Measurements from ENCODE around the gene MAST4. TPM values are rescaled to one million over a fixed set of nuclear protein-coding genes. Genes with fewer than 3 reads are reported as not detected.

Gene MAST4
- total and polyA plus RNA-seq, 7 experiments from 2014 or later = 11.3 to 39.0 (median 28.3) TPM

GRCh38 chr5:66850354-66851075 lies 254.3 kb downstream of the MAST4 start:
- CTCF ChIA-PET = no interaction called here
- peaks cover 0 to 57% (median 25%) of the 10 kb centered on the region in 5 donors for H3K27me3 Mint-ChIP-seq

GRCh38 chr5:66851306-66851705 lies 255.1 kb downstream of the MAST4 start:
- DNase-seq = no peak
- CTCF ChIA-PET = no interaction called here
- peaks cover 0 to 16% (median 0%) of the 10 kb centered on the region in 5 donors for H3K36me3 Mint-ChIP-seq
- Histone ChIP-seq H3K9me3 (ENCODE audit: control insufficient read depth in 2 of 3, low read length in 3 of 3) (no peaks in the 10 kb centered on the region), H3K27me3 (ENCODE audit: control insufficient read depth in 2 of 2, insufficient read depth in 2 of 2, low read length in 2 of 2) (no peaks in the 10 kb centered on the region), H3K36me3 (ENCODE audit: control insufficient read depth in 2 of 3, insufficient read depth in 3 of 3, low read length in 3 of 3) (no peaks in the 10 kb centered on the region), H3K4me1 (ENCODE audit: control insufficient read depth in 2 of 2, insufficient read depth in 2 of 2, low read length in 2 of 2) (no peaks in the 10 kb centered on the region), H3K27ac (ENCODE audit: low read depth, low read length) (no peak overlapping the region), H3K4me3 (ENCODE audit: low read length) (no peak overlapping the region)
- no peak overlapping the region for H3K4me3 Mint-ChIP-seq
- H3K4me1 Mint-ChIP-seq = peaks cover 0 to 31% (median 0%) of the 10 kb centered on the region in 7 donors
- peaks cover 0 to 57% (median 25%) of the 10 kb centered on the region in 5 donors for H3K27me3 Mint-ChIP-seq
- ATAC-seq = no peak
- intact Hi-C loops (cut with micrococcal nuclease) = no loop called here
- POLR2A ChIA-PET = no interaction called here
- H3K9me3 Mint-ChIP-seq = no peaks in the 10 kb centered on the region
- no peak overlapping the region for H3K27ac Mint-ChIP-seq

More at GRCh38 chr5:66850354-66851075, 254.3 kb downstream of the MAST4 start:
- DNase-seq = no peak
- Histone ChIP-seq H3K4me1 (ENCODE audit: control insufficient read depth in 2 of 2, insufficient read depth in 2 of 2, low read length in 2 of 2) (no peaks in the 10 kb centered on the region), H3K36me3 (ENCODE audit: control insufficient read depth in 2 of 3, insufficient read depth in 3 of 3, low read length in 3 of 3) (no peaks in the 10 kb centered on the region), H3K9me3 (ENCODE audit: control insufficient read depth in 2 of 3, low read length in 3 of 3) (no peaks in the 10 kb centered on the region), H3K27me3 (ENCODE audit: control insufficient read depth in 2 of 2, insufficient read depth in 2 of 2, low read length in 2 of 2) (no peaks in the 10 kb centered on the region), H3K27ac (ENCODE audit: low read depth, low read length) (no peak overlapping the region), H3K4me3 (ENCODE audit: low read length) (no peak overlapping the region)
- Mint-ChIP-seq H3K4me1 (peaks cover 0 to 30% (median 0%) of the 10 kb centered on the region in 7 donors), H3K27ac (no peak overlapping the region), H3K36me3 (peaks cover 0 to 19% (median 0%) of the 10 kb centered on the region in 5 donors), H3K9me3 (no peaks in the 10 kb centered on the region), H3K4me3 (no peak overlapping the region)
- POLR2A ChIA-PET = no interaction called here
- ATAC-seq = peak; percentile 47
- intact Hi-C loops (cut with micrococcal nuclease) = no loop called here

DNA sequence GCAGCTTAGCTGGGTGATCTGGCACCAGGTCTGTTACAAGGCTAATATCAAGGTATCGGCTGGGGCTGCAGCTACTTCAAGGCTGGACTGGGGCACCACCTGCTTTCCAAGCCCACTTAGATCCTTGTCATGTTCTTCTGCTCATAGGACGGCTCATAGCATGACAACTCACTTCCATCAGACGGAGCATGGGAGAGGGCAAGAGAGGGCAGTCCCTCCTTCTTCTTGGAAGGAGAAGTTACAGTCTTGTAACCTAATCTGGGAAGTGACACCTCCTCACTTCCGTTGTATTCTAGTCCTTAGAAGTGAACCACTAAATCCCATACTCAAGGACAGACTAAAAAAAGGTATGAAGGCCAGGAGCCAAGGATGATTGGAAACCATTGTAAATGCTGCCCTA lies 258.2 kb downstream of the MAST4 start:
- no peaks in the 10 kb centered on the region for H3K36me3 ChIP-seq (ENCODE audit: control insufficient read depth in 2 of 3, insufficient read depth in 3 of 3, low read length in 3 of 3)
- H3K4me1 ChIP-seq (ENCODE audit: control insufficient read depth in 2 of 2, insufficient read depth in 2 of 2, low read length in 2 of 2) = no peaks in the 10 kb centered on the region
- CTCF ChIA-PET = no interaction called here
- H3K4me1 Mint-ChIP-seq = peaks cover 0 to 36% (median 0%) of the 10 kb centered on the region in 7 donors
- H3K9me3 Mint-ChIP-seq = no peaks in the 10 kb centered on the region
- peaks cover 6 to 46% (median 19%) of the 10 kb centered on the region in 5 donors for H3K27me3 Mint-ChIP-seq
- ATAC-seq = peak; percentile 42
- intact Hi-C loops (cut with micrococcal nuclease) = no loop called here
- peaks cover 0 to 8% (median 0%) of the 10 kb centered on the region in 5 donors for H3K36me3 Mint-ChIP-seq
- no peak overlapping the region for H3K4me3 Mint-ChIP-seq
- no peak for DNase-seq
- no peaks in the 10 kb centered on the region for H3K27me3 ChIP-seq (ENCODE audit: control insufficient read depth in 2 of 2, insufficient read depth in 2 of 2, low read length in 2 of 2)
- no peak overlapping the region for H3K4me3 ChIP-seq (ENCODE audit: low read length)
- H3K27ac Mint-ChIP-seq = no peak overlapping the region
- POLR2A ChIA-PET = no interaction called here
- H3K9me3 ChIP-seq (ENCODE audit: control insufficient read depth in 2 of 3, low read length in 3 of 3) = no peaks in the 10 kb centered on the region
- no peak overlapping the region for H3K27ac ChIP-seq (ENCODE audit: low read depth, low read length)

DNA sequence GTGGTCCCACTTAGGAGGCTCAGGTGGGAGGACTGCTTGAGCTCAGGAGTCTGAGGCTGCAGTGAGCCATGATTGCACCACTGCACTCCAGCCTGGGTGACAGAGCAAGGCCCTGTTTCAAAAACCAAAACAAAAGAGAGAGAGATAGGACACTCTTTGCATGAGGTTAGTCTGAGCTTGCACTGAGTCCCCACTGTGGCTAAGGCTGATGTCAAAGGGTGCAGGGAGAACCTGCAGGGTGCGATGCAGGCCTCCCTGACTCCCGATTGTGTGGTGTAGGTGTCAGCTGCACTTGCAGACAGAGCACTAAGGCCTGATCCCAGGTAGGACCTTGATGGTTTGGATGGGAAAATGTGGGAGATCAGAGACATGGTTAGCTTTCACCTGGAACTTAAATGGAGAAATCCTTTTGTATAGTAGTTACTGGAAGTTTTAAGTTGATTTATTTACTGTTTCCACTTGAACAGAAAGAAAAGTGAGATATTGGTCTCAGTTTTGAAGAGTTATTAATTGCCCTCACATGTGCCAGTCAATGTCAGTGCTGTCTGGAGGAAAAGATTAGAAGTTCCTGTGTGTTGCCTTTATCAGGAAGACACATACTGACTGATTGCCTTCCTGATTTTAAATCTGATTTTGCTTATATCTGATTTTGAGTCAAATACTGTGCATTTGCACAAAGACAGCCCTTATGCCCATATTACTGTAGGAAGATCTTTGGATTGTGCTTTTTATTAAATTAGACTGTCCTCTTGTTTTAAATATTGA lies 260.0 kb downstream of the MAST4 start:
- DNase-seq = no peak
- Mint-ChIP-seq H3K4me3 (no peak overlapping the region), H3K27me3 (peaks cover 10 to 42% (median 18%) of the 10 kb centered on the region in 5 donors), H3K36me3 (peaks cover 0 to 6% (median 0%) of the 10 kb centered on the region in 5 donors), H3K27ac (peak overlapping the region in 1 of 9 donors; percentile 6), H3K9me3 (no peaks in the 10 kb centered on the region), H3K4me1 (peaks cover 0 to 42% (median 0%) of the 10 kb centered on the region in 7 donors)
- H3K9me3 ChIP-seq (ENCODE audit: control insufficient read depth in 2 of 3, low read length in 3 of 3) = no peaks in the 10 kb centered on the region
- ATAC-seq = peak; percentile 27
- no peaks in the 10 kb centered on the region for H3K4me1 ChIP-seq (ENCODE audit: control insufficient read depth in 2 of 2, insufficient read depth in 2 of 2, low read length in 2 of 2)
- intact Hi-C loops (cut with micrococcal nuclease) = no loop called here
- H3K36me3 ChIP-seq (ENCODE audit: control insufficient read depth in 2 of 3, insufficient read depth in 3 of 3, low read length in 3 of 3) = no peaks in the 10 kb centered on the region
- H3K4me3 ChIP-seq (ENCODE audit: low read length) = no peak overlapping the region
- ChIA-PET CTCF (no interaction called here), POLR2A (no interaction called here)
- no peaks in the 10 kb centered on the region for H3K27me3 ChIP-seq (ENCODE audit: control insufficient read depth in 2 of 2, insufficient read depth in 2 of 2, low read length in 2 of 2)
- H3K27ac ChIP-seq (ENCODE audit: low read depth, low read length) = no peak overlapping the region

DNA sequence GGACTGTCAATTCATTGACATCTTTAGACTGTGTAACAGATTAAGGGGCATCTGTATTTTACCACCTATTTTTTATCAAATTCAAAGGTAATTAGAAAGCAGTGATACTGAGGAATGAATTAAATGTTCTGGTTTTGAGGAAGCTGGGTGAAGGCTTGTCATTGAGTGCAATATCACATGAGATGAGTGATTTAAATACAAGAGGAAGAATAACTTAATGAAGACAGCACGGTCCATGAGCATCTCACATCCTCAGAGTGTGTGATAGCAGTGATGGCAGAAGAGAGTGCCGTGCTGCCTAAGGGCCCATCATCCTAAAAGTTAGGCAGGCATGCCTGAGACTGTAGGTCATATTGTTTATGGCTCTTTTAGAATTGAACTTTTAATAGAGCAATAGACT lies 263.3 kb downstream of the MAST4 start:
- ATAC-seq = peak; percentile 37
- Histone ChIP-seq H3K27ac (ENCODE audit: low read depth, low read length) (no peak overlapping the region), H3K36me3 (ENCODE audit: control insufficient read depth in 2 of 3, insufficient read depth in 3 of 3, low read length in 3 of 3) (no peaks in the 10 kb centered on the region), H3K27me3 (ENCODE audit: control insufficient read depth in 2 of 2, insufficient read depth in 2 of 2, low read length in 2 of 2) (no peaks in the 10 kb centered on the region), H3K4me3 (ENCODE audit: low read length) (no peak overlapping the region), H3K9me3 (ENCODE audit: control insufficient read depth in 2 of 3, low read length in 3 of 3) (no peaks in the 10 kb centered on the region), H3K4me1 (ENCODE audit: control insufficient read depth in 2 of 2, insufficient read depth in 2 of 2, low read length in 2 of 2) (no peaks in the 10 kb centered on the region)
- peaks cover 0 to 65% (median 0%) of the 10 kb centered on the region in 7 donors for H3K4me1 Mint-ChIP-seq
- no peaks in the 10 kb centered on the region for H3K9me3 Mint-ChIP-seq
- no peak overlapping the region for H3K4me3 Mint-ChIP-seq
- no peak for DNase-seq
- peaks cover 0 to 3% (median 0%) of the 10 kb centered on the region in 5 donors for H3K36me3 Mint-ChIP-seq
- H3K27ac Mint-ChIP-seq = no peak overlapping the region
- H3K27me3 Mint-ChIP-seq = peaks cover 10 to 52% (median 23%) of the 10 kb centered on the region in 5 donors
- POLR2A ChIA-PET = no interaction called here
- CTCF ChIA-PET = no interaction called here
- intact Hi-C loops (cut with micrococcal nuclease) = no loop called here

GRCh38 chr5:66860199-66860975 lies 264.2 kb downstream of the MAST4 start:
- Histone ChIP-seq H3K36me3 (ENCODE audit: control insufficient read depth in 2 of 3, insufficient read depth in 3 of 3, low read length in 3 of 3) (no peaks in the 10 kb centered on the region), H3K4me3 (ENCODE audit: low read length) (no peak overlapping the region), H3K27me3 (ENCODE audit: control insufficient read depth in 2 of 2, insufficient read depth in 2 of 2, low read length in 2 of 2) (no peaks in the 10 kb centered on the region), H3K27ac (ENCODE audit: low read depth, low read length) (no peak overlapping the region), H3K4me1 (ENCODE audit: control insufficient read depth in 2 of 2, insufficient read depth in 2 of 2, low read length in 2 of 2) (no peaks in the 10 kb centered on the region), H3K9me3 (ENCODE audit: control insufficient read depth in 2 of 3, low read length in 3 of 3) (no peaks in the 10 kb centered on the region)
- Mint-ChIP-seq H3K27ac (no peak overlapping the region), H3K36me3 (peaks cover 0 to 3% (median 0%) of the 10 kb centered on the region in 5 donors), H3K9me3 (no peaks in the 10 kb centered on the region), H3K4me1 (peaks cover 0 to 66% (median 0%) of the 10 kb centered on the region in 7 donors), H3K4me3 (no peak overlapping the region), H3K27me3 (peaks cover 10 to 49% (median 23%) of the 10 kb centered on the region in 5 donors)
- no peak for DNase-seq
- intact Hi-C loops (cut with micrococcal nuclease) = no loop called here
- ATAC-seq = no peak
- ChIA-PET CTCF (no interaction called here), POLR2A (no interaction called here)
